Activated CD8-positive, alpha-beta memory T cell treated with anti-CD3 and anti-CD28 coated beads, Interleukin-2, amount 50 U/mL, for 1 hour (primary cell): ENCODE data around the gene SUPT3H.

Experiments used
- DNase-seq: peaks from one replicate; pipeline ENCODE4 v3.0.0-alpha.2; 2020; ENCODE audit errors: extremely low read depth

SUPT3H gene

GRCh38 chr6:44956396-44956795 is 421.3 kb downstream of the SUPT3H start:
- DNase-seq: no peak

GRCh38 chr6:44955145-44955544 is 422.6 kb downstream of the SUPT3H start:
- DNase-seq: no peak

GRCh38 chr6:44954281-44954680 is 423.5 kb downstream of the SUPT3H start:
- no peak for DNase-seq

DNA sequence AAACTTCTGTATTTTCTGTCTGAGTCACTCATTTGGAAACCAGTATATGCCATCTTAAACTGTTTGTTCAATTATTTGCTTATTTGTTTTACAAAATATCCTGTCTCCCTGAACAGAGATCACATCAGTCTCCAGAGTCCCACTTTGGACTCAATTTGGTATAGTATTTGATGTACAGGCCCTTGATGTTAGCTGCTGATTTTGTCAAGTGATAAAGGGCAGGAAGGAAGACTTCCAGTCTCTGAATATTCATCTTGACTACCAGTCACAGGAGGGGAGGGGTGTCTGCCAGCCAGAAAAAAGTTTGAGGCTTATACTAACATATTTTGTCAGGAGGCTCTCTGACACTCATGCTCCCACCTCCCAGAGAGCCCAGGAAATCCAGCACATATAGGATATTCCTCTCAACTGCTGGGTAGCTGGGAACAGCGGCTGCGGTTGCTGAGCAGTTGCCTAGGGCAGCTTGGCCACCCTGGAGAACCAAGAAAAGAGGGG is 426.4 kb downstream of the SUPT3H start:
- DNase-seq: no peak

DNA sequence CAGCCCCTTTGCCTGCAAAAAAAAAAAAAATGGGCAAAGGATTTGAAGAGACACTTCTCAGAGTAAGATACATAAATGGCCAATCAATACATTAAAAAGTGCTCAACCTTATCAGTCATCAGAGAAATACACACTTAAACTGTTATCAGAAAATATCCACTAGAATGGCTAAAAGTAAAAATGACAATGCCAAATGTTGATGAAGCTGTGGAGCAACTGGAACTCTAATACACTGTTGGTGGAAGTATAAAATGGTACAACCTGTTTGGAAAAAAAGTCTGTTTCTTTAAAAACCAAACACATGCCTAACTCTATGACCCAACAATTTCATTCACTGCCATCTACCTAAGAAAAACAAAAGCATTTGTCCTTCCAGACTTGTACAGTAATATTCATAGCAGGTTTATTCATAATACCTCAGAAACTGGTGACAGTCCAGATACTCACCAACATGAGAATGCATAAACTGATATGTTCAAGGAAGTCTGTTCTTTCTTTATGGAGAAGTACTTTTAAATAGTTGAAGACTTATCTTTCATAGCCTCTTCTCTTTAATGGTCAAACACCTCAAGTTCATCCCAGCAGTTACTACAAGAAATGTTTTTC is 428.0 kb downstream of the SUPT3H start:
- no peak for DNase-seq

DNA sequence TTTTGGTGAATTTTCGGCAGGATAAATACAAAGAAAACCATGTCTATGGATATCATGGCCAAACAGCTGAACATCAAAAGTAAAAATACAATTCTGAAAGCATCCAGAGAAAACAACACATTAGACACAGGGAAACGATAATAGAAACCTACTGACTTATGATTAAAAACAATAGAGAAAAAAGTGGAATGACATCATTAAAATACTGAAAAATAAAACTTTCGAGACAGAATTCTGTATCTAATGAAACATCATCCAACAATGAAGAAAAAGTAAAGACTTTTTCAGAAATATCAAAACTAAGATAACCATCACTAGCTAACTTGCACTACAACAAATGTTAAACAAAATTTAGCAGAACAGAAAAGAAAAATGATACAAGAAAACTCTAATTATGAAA is 434.2 kb downstream of the SUPT3H start:
- no peak for DNase-seq

DNA sequence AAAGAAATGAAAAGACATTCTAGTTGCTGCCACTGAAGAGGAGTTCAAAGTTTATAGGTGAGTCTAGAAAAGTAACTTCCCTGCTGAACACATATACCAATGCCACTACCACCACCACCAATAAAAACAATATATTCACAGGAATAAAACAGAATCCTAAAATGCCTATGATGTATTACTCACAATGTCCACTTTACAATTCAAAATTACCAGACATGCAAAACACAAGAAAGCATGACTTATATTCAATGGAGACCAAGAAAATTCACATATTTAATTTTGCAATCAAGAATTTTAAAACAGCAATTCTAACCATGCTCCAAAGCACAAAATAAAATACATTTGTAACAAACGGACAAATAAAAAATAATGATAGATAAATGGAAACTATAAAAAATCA is 434.9 kb downstream of the SUPT3H start:
- no peak for DNase-seq

DNA sequence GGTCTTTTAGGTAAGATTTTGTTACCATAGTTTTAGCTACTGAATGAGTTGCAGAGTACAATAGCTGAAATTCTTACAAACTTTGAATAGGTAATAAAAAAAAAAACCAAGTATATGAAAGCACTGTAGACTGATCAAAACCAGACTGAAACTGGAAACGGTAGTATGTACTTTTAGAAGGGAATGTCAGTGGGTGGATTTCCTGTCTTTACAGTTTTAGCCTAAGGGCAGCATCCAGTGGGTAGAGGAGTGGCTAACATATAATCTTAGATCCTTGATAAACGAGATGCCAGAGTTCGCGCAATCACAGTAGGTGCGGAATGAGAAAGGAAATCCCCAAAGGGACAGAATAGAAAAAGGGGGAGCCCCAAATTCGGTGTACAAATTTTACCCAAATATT is 435.5 kb downstream of the SUPT3H start:
- no peak for DNase-seq

GRCh38 chr6:44940367-44940766 is 437.4 kb downstream of the SUPT3H start:
- DNase-seq: no peak

DNA sequence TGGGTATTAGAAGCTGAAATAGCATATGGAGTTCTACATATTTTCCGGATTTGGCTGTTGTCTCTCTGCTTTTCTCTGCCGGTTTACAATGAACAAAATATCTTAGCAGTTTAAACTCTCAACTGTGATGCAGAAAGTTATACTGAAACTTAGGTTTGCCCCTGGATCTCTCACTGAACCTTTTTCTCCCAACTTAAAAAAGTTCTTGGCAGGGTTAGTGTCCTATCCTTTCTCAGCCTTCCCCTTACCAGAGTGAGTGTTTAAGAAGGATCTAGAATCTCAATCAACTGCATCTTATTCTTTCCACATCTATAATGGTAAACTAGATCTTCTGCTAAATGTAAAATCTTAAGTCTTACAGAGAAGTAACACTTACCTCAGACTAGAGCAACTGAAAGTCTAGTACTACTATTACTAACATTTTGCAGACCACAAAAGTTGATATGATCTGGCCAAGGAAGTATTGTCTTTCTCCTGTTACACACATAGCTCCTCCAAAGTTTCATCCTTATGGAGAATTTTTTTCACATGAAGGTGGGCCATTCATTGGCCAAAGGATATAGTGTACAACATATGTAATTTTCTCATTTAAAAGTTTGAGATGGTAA is 441.9 kb downstream of the SUPT3H start:
- no peak for DNase-seq

DNA sequence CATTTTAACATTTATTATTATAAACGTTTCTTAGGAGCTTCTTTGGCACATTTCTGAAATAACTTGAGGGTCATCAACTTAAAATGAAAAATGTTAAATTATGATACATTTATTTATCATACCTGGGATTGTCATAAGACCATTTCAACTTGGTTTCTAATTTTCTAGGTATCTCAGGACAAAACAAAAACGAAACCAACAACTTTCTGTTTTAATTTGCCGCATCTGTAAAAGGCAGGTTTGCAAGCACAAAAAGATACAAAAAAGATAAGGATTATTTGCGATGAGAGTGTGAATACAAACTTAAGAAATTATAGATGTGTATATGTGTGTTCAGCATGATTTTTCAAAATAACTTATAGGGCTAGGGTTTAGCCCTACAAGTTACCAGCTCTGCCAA is 444.6 kb downstream of the SUPT3H start:
- DNase-seq: no peak

DNA sequence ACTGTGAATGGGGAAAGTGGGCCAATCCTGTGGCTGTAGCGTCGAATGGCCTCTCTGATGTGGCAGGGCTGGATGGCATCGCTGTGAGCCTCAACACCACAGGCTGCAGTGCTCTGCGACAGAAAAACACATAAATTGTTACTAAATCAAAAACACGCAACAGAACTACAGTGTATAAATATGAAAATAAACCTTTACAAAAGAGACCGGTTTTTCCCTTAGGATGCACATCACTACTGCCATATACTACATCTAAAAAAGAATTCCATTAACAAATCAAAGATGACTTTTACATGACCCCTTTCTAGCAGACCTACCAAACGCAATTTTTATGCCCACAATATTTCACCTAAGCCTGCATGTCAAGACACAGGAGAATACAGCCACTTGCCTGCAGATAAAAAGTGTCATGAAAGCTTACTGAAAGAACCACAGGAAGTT is 445.1 kb downstream of the SUPT3H start:
- peak; percentile 55 for DNase-seq

DNA sequence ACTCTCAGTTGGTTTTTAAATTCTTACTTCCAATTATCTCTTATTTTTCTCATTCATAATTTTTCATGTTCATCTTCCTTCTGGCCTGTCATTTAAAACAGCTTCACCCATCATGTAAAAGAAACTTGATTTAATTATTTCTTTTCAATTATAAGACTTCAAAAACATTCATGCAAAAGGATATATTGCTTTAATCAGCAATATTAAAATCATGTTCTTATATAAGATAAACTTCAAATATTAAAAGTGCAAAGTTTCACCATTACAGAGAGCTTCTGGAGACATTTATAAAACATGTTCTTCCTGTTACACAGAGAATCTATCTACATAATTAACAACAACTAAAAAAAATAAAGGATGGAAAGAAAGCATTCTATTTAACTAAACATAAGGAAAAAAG is 446.3 kb downstream of the SUPT3H start:
- no peak for DNase-seq

- no peak for DNase-seq
Observed at GRCh38 chr6:44926556-44926955, 451.2 kb downstream of the SUPT3H start.

- peak; percentile 19 for DNase-seq
Observed at GRCh38 chr6:44925100-44925739, 452.5 kb downstream of the SUPT3H start.

- no peak for DNase-seq
Observed at GRCh38 chr6:44923444-44923843, 454.3 kb downstream of the SUPT3H start.

DNA sequence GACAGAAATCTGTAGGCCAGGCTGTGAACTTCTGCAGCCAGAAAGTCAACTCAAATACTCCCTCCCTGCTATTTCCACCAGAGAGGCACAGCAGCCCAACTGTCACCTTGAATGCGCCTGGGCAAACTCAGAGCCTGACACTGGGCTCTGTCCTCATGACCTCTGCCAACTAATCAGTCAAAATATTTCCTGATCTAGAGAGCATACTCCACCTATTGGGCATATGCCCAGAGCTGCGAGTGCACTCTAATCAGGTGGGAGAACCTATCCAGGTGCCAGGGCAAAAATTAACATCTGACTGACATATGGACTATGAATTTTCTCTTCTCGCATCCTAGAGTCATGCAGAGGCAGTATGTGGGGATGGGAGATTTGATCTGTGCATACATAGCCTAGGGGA is 455.9 kb downstream of the SUPT3H start:
- no peak for DNase-seq

DNA sequence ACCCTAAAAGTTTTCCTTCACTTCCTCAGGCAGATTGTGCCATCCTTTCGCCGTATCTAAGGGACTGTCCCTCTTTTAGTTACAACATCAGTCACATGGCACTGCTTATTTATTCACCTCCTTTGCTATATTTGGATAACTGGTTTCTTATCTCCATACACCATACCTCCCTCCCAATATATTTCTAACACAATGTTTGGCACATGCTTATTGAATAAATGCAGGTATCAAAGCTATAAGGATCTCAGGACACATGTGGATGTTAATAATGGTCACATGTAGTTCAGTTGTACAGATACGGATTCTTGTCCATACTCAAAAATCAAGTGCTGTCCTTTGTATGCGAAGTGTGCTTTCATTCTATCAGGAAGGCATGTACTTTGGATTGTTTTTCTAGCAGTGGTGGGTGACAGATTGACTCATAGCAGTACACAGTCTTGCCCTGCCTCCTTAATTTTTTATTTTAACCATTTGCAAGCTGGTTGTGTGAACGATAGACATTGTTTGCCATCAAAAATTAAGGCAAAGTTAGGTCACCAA is 456.7 kb downstream of the SUPT3H start:
- DNase-seq: no peak

- no peak for DNase-seq
Observed at GRCh38 chr6:44918671-44919296, 458.9 kb downstream of the SUPT3H start.

DNA sequence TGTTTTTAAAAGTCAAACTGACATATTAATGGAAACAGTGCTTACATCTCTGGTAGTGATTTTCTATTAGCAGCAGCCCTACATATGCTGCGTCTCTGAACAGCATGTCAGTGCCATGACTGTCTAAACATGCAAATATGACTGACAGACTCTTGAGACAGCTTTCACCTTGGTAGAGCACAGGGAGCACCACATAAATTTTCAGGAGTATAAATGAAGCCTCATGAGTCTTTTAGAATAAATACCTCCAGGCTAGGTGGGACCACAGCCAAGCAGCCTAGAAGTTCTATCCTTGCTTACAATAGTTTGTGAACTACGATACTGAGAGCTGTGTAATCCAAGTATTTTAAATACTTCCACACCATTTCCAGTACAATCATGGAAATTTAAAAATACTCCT is 460.3 kb downstream of the SUPT3H start:
- no peak for DNase-seq

DNA sequence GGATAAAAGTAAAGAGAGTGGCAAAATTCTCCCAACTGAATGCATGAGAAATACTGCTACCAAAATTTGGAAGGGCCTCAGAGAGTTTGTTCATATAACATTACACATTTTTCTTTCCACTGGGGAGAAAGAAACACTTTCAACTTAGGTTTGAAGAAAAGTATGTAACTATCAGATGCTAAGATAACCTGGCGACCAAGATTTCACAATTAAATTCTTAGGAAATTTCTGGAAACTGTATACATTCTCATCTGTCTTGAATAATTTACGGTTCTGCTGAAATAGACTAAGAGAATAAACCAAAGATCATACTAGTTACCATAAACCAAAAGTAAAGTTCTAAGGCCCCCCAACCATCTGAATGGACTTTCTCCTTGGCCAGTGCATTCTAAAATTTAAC is 462.6 kb downstream of the SUPT3H start:
- no peak for DNase-seq

- no peak for DNase-seq
Observed at GRCh38 chr6:44914141-44914540, 463.6 kb downstream of the SUPT3H start.

DNA sequence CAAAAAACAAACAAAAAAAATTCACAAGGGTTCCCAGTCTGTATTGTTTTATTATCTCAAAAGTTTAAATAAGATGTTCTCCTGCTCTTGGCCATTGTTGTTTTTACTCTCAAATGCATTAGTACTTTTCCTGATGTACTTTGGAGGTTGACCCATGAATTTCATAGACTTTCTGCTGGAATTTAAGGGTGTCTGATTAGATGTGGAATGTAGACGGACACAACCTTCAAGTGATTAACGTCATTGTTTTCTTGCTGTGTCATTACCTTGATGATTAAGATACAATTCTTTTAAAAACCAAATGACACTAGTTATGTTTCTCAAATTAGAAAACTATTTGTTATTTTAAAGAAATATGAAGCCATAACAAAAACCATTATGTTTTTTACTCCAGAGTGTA is 471.0 kb downstream of the SUPT3H start:
- no peak for DNase-seq
